GM19043 (cell line): ENCODE data around the gene GLOD4.
"Not testable (repeated sequence)": the region's sequence is repeated elsewhere in the genome, so short reads cannot be mapped to it uniquely, and the experiment has no call there.

Source experiments
- ATAC-seq: cut with Tn5 transposase; IDR thresholded peaks from one replicate; pipeline ENCODE4 v1.9.1; 2021; ENCODE audit warnings: low read depth; ENCODE audit not compliant: unreplicated experiment

GLOD4 gene

GRCh38 chr17:784143-784542 lies 2.1 kb upstream of the GLOD4 start:
- ATAC-seq = no peak

- ATAC-seq = no peak
Measured at GRCh38 chr17:778096-778495, 4.0 kb downstream of the GLOD4 start.

GRCh38 chr17:774313-774584 lies 7.8 kb downstream of the GLOD4 start:
- ATAC-seq = no peak

- ATAC-seq = no peak
Measured at GRCh38 chr17:773467-774312, 8.4 kb downstream of the GLOD4 start.

- ATAC-seq = no peak
Measured at GRCh38 chr17:773016-773415, 9.1 kb downstream of the GLOD4 start.

GRCh38 chr17:767076-767475 lies 15.0 kb downstream of the GLOD4 start:
- no peak for ATAC-seq

- ATAC-seq = no peak
Measured at GRCh38 chr17:760371-760770, 21.7 kb downstream of the GLOD4 start.

- ATAC-seq = no peak
Measured at GRCh38 chr17:759964-760363, 22.1 kb downstream of the GLOD4 start.

GRCh38 chr17:756010-756567 lies 26.0 kb downstream of the GLOD4 start:
- not testable (repeated sequence) for ATAC-seq

- ATAC-seq = not testable (repeated sequence)
Measured at GRCh38 chr17:755319-755961, 26.6 kb downstream of the GLOD4 start.

GRCh38 chr17:753418-753817 lies 28.7 kb downstream of the GLOD4 start:
- no peak for ATAC-seq

- no peak for ATAC-seq
Measured at GRCh38 chr17:752620-753219, 29.4 kb downstream of the GLOD4 start.

- ATAC-seq = peak; percentile 84
Measured at GRCh38 chr17:752002-752619, 30.0 kb downstream of the GLOD4 start, which contains the start of gene GEMIN4. Gene GEMIN4 (minus strand): TSS chr17:752264. CDS start chr17:752142, 122 bp downstream.

GRCh38 chr17:751269-752001 lies 30.6 kb downstream of the GLOD4 start:
- no peak for ATAC-seq

GRCh38 chr17:750431-751037 lies 31.5 kb downstream of the GLOD4 start:
- no peak for ATAC-seq

GRCh38 chr17:749359-749758 lies 32.7 kb downstream of the GLOD4 start:
- ATAC-seq = not testable (repeated sequence)

- not testable (repeated sequence) for ATAC-seq
Measured at GRCh38 chr17:748604-749003, 33.5 kb downstream of the GLOD4 start.

GRCh38 chr17:746783-747629 lies 35.1 kb downstream of the GLOD4 start:
- no peak for ATAC-seq

GRCh38 chr17:746181-746580 lies 35.9 kb downstream of the GLOD4 start:
- ATAC-seq = no peak
